ENCODE data around the gene OPN5. TPM values are rescaled to one million over a fixed set of nuclear protein-coding genes. Genes with fewer than 3 reads are reported as not detected.

The OPN5 gene
- total RNA-seq, 2 experiments from 2014 or later: not detected

GRCh38 chr6:47817749-47818148 lies 35.9 kb downstream of the OPN5 start:
- peaks cover 33% of the 10 kb centered on the region for H3K27me3 Mint-ChIP-seq
- no peaks in the 10 kb centered on the region for H3K4me1 Mint-ChIP-seq
- no peak for DNase-seq
- no peaks in the 10 kb centered on the region for H3K36me3 Mint-ChIP-seq
- H3K9me3 Mint-ChIP-seq: no peaks in the 10 kb centered on the region
- no peak overlapping the region for H3K4me3 Mint-ChIP-seq
- H3K27ac Mint-ChIP-seq: no peak overlapping the region

- no peaks in the 10 kb centered on the region for H3K36me3 Mint-ChIP-seq
- H3K27ac Mint-ChIP-seq: no peak overlapping the region
- H3K27me3 Mint-ChIP-seq: peaks cover 21% of the 10 kb centered on the region
- no peak for DNase-seq
- H3K4me3 Mint-ChIP-seq: no peak overlapping the region
- no peaks in the 10 kb centered on the region for H3K9me3 Mint-ChIP-seq
- H3K4me1 Mint-ChIP-seq: no peaks in the 10 kb centered on the region
Observed at GRCh38 chr6:47819461-47819860, 37.6 kb downstream of the OPN5 start.

- H3K36me3 Mint-ChIP-seq: no peaks in the 10 kb centered on the region
- peaks cover 19% of the 10 kb centered on the region for H3K27me3 Mint-ChIP-seq
- H3K4me1 Mint-ChIP-seq: no peaks in the 10 kb centered on the region
- DNase-seq: no peak
- H3K9me3 Mint-ChIP-seq: no peaks in the 10 kb centered on the region
- no peak overlapping the region for H3K27ac Mint-ChIP-seq
- H3K4me3 Mint-ChIP-seq: no peak overlapping the region
Observed at GRCh38 chr6:47822856-47823554, 41.2 kb downstream of the OPN5 start.

- DNase-seq: no peak
- Mint-ChIP-seq H3K9me3 (no peaks in the 10 kb centered on the region), H3K27ac (no peak overlapping the region), H3K36me3 (no peaks in the 10 kb centered on the region), H3K4me3 (no peak overlapping the region), H3K27me3 (peaks cover 27% of the 10 kb centered on the region), H3K4me1 (peaks cover 13% of the 10 kb centered on the region)
Observed at GRCh38 chr6:47832386-47833100, 50.7 kb downstream of the OPN5 start.

DNA sequence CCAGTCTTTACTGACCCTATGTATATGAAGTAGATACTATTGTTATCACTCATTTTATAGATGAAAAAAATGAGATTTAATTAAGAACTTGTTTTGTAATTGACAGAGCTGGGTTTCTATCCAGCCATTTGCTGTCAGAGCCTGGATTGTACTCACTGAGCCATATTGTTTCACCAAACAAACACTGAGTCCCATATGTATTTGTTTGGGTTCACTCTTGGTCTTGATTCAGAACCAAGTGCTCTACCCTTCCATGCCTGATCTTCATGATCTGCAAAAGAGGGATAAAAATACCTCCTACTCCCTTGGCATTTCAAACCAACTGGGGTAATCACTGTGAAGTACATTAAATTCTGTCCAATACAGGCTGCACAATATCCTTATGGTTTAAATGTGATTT lies 52.4 kb downstream of the OPN5 start:
- H3K27me3 Mint-ChIP-seq: peaks cover 30% of the 10 kb centered on the region
- H3K4me3 Mint-ChIP-seq: no peak overlapping the region
- peaks cover 13% of the 10 kb centered on the region for H3K4me1 Mint-ChIP-seq
- no peak overlapping the region for H3K27ac Mint-ChIP-seq
- H3K9me3 Mint-ChIP-seq: no peaks in the 10 kb centered on the region
- H3K36me3 Mint-ChIP-seq: no peaks in the 10 kb centered on the region
- no peak for DNase-seq

DNA sequence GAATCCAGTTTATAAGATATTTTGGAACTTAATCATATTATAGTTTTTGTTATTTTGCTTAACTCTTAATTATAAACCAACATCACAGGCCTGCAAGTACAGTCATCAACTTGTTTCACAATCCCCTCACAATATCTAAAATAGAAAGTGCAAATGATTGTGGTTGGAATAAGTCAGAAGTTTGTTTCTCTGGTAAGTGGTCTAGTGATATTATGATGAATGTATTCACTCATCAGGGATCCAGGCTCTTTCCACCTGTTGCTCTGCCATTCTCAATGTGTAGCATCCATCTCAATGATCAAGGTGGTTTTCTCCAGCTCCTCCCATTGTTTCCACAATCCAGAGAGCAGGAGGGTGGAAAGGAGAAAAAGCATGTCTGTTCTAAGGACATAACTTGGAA lies 54.2 kb downstream of the OPN5 start:
- H3K9me3 Mint-ChIP-seq: no peaks in the 10 kb centered on the region
- peaks cover 27% of the 10 kb centered on the region for H3K27me3 Mint-ChIP-seq
- H3K27ac Mint-ChIP-seq: peak overlapping the region; percentile 57

DNA sequence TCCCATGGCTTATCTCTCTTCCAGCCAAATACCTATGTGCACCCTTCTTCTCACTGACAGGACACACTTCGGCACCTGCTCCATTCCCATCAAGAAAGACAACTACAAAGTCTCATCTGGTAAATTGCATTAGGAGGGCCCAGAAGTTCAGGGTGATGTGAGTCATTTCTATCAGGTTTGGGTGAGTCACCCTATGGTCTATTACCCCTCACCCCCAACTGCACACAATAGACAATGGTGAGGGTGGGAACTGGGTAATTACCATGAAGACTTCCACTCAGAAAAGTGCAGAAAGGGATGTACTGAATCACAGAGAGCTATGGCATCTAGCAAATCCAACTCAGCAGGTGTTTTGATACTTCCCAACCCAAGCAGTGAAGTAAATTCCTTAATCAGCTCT lies 54.8 kb downstream of the OPN5 start:
- Mint-ChIP-seq H3K9me3 (no peaks in the 10 kb centered on the region), H3K36me3 (no peaks in the 10 kb centered on the region), H3K4me1 (peaks cover 13% of the 10 kb centered on the region), H3K4me3 (no peak overlapping the region), H3K27me3 (peaks cover 22% of the 10 kb centered on the region), H3K27ac (peak overlapping the region; percentile 57)
- peak; percentile 2 for DNase-seq

More for the DNA sequence above, 54.2 kb downstream of the OPN5 start:
- Mint-ChIP-seq H3K4me3 (no peak overlapping the region), H3K36me3 (no peaks in the 10 kb centered on the region), H3K4me1 (peaks cover 13% of the 10 kb centered on the region)
- DNase-seq: no peak

DNA sequence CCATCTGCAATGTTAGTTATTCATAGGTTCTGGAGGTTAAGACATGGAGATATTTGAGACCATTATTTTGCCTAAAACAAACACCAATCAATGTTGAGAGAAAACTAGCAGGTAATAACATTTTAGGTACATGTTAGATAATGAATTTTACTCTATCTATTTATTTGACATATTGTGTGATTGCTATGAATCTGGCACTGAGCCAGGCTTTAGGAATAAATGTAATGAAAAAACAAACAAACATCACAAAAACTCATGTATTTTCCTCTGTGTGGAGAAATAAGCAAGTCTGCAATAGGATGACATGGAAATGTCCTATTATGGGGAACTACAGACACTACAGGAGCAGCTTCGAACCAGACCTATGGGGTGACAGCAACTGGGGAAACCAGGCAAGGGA lies 57.8 kb downstream of the OPN5 start:
- Mint-ChIP-seq H3K27ac (no peak overlapping the region), H3K9me3 (no peaks in the 10 kb centered on the region), H3K4me1 (peaks cover 13% of the 10 kb centered on the region), H3K4me3 (no peak overlapping the region), H3K27me3 (peaks cover 13% of the 10 kb centered on the region), H3K36me3 (no peaks in the 10 kb centered on the region)
- no peak for DNase-seq

DNA sequence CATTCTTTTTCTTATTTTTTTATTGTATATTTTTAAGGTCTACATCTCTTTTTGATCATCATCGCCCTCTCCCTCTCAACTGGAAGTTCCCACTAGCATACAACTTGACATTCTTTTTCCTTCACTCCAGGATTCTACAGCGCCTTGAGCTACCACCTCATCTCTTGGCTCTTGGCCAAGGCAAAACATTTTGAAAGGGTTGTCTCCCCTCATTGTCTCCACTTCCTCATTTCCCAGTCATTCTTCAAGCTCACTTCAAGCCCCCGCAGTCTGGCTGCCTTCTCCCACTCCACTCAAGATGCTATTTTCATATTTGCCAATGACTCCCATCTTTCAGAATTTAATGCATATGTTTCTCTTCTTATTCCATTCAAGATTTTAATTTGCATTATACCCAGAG lies 63.0 kb downstream of the OPN5 start:
- H3K36me3 Mint-ChIP-seq: no peaks in the 10 kb centered on the region
- peaks cover 8% of the 10 kb centered on the region for H3K27me3 Mint-ChIP-seq
- no peak overlapping the region for H3K27ac Mint-ChIP-seq
- no peaks in the 10 kb centered on the region for H3K9me3 Mint-ChIP-seq
- no peak overlapping the region for H3K4me3 Mint-ChIP-seq
- H3K4me1 Mint-ChIP-seq: no peaks in the 10 kb centered on the region
- no peak for DNase-seq

GRCh38 chr6:47846752-47847151 lies 64.9 kb downstream of the OPN5 start:
- no peaks in the 10 kb centered on the region for H3K36me3 Mint-ChIP-seq
- no peaks in the 10 kb centered on the region for H3K9me3 Mint-ChIP-seq
- H3K4me3 Mint-ChIP-seq: no peak overlapping the region
- no peaks in the 10 kb centered on the region for H3K4me1 Mint-ChIP-seq
- H3K27me3 Mint-ChIP-seq: peaks cover 5% of the 10 kb centered on the region
- no peak overlapping the region for H3K27ac Mint-ChIP-seq
- no peak for DNase-seq

DNA sequence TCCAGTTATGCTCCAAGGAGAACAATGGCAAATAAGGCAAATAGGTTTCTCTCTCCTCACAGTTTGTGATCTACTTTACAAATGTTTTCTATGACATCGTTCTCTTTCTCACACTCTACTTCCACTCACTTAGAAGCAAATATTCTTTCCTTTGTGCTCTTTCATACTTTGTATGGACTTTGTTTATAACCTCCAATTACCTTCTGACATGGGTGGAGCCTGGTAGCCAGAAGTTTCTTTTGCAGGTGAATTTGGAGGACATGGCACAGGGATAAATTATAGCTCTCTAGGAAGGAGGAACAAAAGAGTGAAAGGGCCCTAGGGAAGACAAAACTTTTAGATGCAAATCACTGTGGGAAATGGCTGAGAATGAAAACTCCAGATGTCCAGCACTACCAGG lies 69.3 kb downstream of the OPN5 start:
- no peak for DNase-seq
- H3K4me1 Mint-ChIP-seq: no peaks in the 10 kb centered on the region
- H3K27ac Mint-ChIP-seq: no peak overlapping the region
- H3K36me3 Mint-ChIP-seq: no peaks in the 10 kb centered on the region
- peaks cover 5% of the 10 kb centered on the region for H3K27me3 Mint-ChIP-seq
- H3K9me3 Mint-ChIP-seq: no peaks in the 10 kb centered on the region
- H3K4me3 Mint-ChIP-seq: no peak overlapping the region

- DNase-seq: no peak
Observed at GRCh38 chr6:47852727-47853126, 70.9 kb downstream of the OPN5 start.

GRCh38 chr6:47853766-47854165 lies 71.9 kb downstream of the OPN5 start:
- Mint-ChIP-seq H3K4me3 (no peak overlapping the region), H3K9me3 (no peaks in the 10 kb centered on the region), H3K27ac (no peak overlapping the region), H3K27me3 (peaks cover 5% of the 10 kb centered on the region), H3K36me3 (no peaks in the 10 kb centered on the region), H3K4me1 (no peaks in the 10 kb centered on the region)
- no peak for DNase-seq

More at GRCh38 chr6:47852727-47853126, 70.9 kb downstream of the OPN5 start:
- no peak overlapping the region for H3K4me3 Mint-ChIP-seq
- H3K4me1 Mint-ChIP-seq: no peaks in the 10 kb centered on the region
- H3K9me3 Mint-ChIP-seq: no peaks in the 10 kb centered on the region
- peaks cover 7% of the 10 kb centered on the region for H3K27me3 Mint-ChIP-seq
- no peak overlapping the region for H3K27ac Mint-ChIP-seq
- H3K36me3 Mint-ChIP-seq: no peaks in the 10 kb centered on the region

DNA sequence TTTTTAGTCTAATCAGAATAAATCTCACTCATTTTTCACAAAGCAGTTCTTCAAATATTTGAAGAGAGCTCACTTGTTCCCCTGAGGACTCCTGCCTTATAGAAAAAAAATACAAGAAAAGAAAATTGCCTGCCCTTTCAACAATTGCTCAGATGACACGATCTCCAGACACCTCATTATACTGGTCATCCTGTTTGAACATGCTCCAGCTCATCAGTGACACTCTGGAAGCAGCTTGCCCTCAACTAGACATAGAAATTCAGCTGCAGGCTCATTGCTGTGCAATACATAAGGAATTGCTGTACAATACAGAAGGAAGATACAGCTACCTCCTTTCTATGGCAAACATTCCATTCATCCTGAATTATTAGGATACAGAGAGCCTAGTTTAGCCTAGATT lies 73.1 kb downstream of the OPN5 start:
- Mint-ChIP-seq H3K4me3 (no peak overlapping the region), H3K4me1 (no peaks in the 10 kb centered on the region), H3K36me3 (no peaks in the 10 kb centered on the region), H3K9me3 (no peaks in the 10 kb centered on the region), H3K27me3 (peaks cover 5% of the 10 kb centered on the region), H3K27ac (no peak overlapping the region)
- DNase-seq: no peak

- no peaks in the 10 kb centered on the region for H3K36me3 Mint-ChIP-seq
- no peak overlapping the region for H3K27ac Mint-ChIP-seq
- no peak overlapping the region for H3K4me3 Mint-ChIP-seq
- H3K4me1 Mint-ChIP-seq: no peaks in the 10 kb centered on the region
- peaks cover 5% of the 10 kb centered on the region for H3K27me3 Mint-ChIP-seq
- H3K9me3 Mint-ChIP-seq: no peaks in the 10 kb centered on the region
- DNase-seq: no peak
Observed at GRCh38 chr6:47859175-47859574, 77.3 kb downstream of the OPN5 start.

DNA sequence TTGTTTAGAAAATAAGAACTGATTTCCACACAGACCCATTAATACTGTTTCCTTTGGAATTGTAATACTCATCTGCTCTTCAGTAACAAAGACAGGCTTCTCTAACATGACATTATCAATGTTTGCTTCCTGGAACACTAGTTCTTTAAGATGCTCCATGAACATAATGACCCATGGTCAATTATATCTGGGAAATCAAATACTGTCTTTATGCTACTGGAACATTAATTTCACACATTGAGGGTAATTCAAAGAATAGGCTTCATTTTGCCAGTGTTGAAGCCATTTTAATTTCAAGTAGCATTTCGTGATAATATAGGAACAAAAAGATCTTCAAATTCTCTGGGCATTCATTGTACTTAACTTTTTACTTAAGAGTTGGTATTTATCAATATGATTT lies 80.9 kb downstream of the OPN5 start:
- Mint-ChIP-seq H3K36me3 (no peaks in the 10 kb centered on the region), H3K4me1 (no peaks in the 10 kb centered on the region), H3K27ac (no peak overlapping the region), H3K27me3 (no peaks in the 10 kb centered on the region), H3K4me3 (no peak overlapping the region), H3K9me3 (no peaks in the 10 kb centered on the region)
- no peak for DNase-seq

Data from activated naive CD8-positive, alpha-beta T cell treated with anti-CD3 and anti-CD28 coated beads for 36 hours (primary cell).